ENCODE data around the gene ITGA2. TPM values are rescaled to one million over a fixed set of nuclear protein-coding genes. Genes with fewer than 3 reads are reported as not detected.

The ITGA2 gene
- total and polyA plus RNA-seq, 9 of the 15 experiments (the other 6 are each of a cell fraction or from before 2014, with no cell fraction given): 0.01 to 0.09 (median 0.03) TPM; not detected in 5

DNA sequence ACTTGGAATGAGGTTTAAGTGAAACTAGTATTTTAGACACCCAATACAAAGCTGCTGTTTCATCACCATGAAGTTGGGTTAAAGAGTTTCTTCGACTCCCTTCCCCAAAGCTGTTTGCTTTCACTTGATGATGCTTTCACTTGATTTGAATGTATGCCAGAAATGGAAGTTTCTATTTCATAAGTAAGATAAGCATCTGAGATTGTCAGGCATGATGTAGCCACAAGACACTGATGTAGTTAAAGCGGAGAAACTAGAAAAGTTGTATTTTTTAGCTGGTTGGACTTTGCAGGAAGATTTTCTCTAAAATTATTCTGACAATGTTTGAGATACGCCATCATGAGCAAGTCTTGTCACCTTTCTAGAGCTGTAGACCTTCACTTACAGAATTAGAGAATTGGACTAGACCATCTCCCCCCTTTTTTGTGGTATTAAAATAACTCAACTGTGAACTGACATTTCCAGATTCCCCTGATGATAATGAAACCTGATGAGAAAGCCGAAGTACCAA, 100.4 kb downstream of the ITGA2 start:
- no peaks in the 10 kb centered on the region for H3K27me3 ChIP-seq (ENCODE audit: control insufficient read depth in 2 of 2, insufficient read depth in 2 of 2, low read length in 2 of 2)
- H4K20me1 ChIP-seq (replicated peaks; ENCODE audit: control insufficient read depth, insufficient read depth, low read length): no peaks in the 10 kb centered on the region
- in situ Hi-C loops (cut with MboI) (no loop called here), intact Hi-C loops (cut with micrococcal nuclease) (no loop called here)
- H3K9me3 ChIP-seq (replicated peaks; ENCODE audit: control insufficient read depth, insufficient read depth, low read depth, low read length): no peaks in the 10 kb centered on the region
- ChIA-PET CTCF (ENCODE audit: low intra/inter-chr PET ratio) (no interaction called here), POLR2A (interaction anchor here (2.1 kb wide), 1 partner anchor 8 kb away, joined by 6 read pairs; no protein-coding TSS in a partner anchor)
- ATAC-seq: no peak
- no peaks in the 10 kb centered on the region for H3K79me2 ChIP-seq (ENCODE audit: control insufficient read depth, insufficient read depth, low read length)
- 3% methylated on average over 4 of the region's 4 CpGs for WGBS (ENCODE audit: insufficient coverage, low coverage, missing lambda C conversion rate)
- DNase-seq (ENCODE audit: extremely low read depth in 1 of 4, low spot score in 3 of 4): no peak
- H3K27ac ChIP-seq (ENCODE audit: extremely low read depth, low read depth, low read length): no peak overlapping the region
- H3K36me3 ChIP-seq (ENCODE audit: control insufficient read depth, insufficient read depth, low read length): no peaks in the 10 kb centered on the region
- no peak for TF ChIP-seq ZNF280B (CRISPR knock-in tag; IDR thresholded peaks at IDR 0.05)
- no peak for TF ChIP-seq ZMIZ1 (IDR thresholded peaks at IDR 0.05; ENCODE audit: low read depth in 2 of 2, low read length in 2 of 2)
- TF ChIP-seq TCF3 (CRISPR knock-in tag; IDR thresholded peaks at IDR 0.05): no peak
- TF ChIP-seq ZNF140 (CRISPR knock-in tag; IDR thresholded peaks at IDR 0.05): no peak
- TF ChIP-seq GABPB1 (CRISPR knock-in tag; IDR thresholded peaks at IDR 0.05): no peak
- TF ChIP-seq ZNF212 (CRISPR knock-in tag; IDR thresholded peaks at IDR 0.05): no peak
- no peak for TF ChIP-seq RBM25 (IDR thresholded peaks at IDR 0.05; ENCODE audit: low read depth, low read length, severe bottlenecking)
- no peak for TF ChIP-seq ZNF133 (CRISPR knock-in tag; IDR thresholded peaks at IDR 0.05)
- no peak for TF ChIP-seq ZNF197 (CRISPR knock-in tag; IDR thresholded peaks at IDR 0.05; ENCODE audit: low read depth)
- TF ChIP-seq RREB1 (CRISPR knock-in tag; IDR thresholded peaks at IDR 0.05): no peak
- no peak for FAIRE-seq
- H3K4me3 ChIP-seq: no peak overlapping the region
- no peak overlapping the region for H3K4me2 ChIP-seq (ENCODE audit: insufficient read depth, low read length)
- H2AFZ ChIP-seq (ENCODE audit: low read depth, low read length): no peak overlapping the region
- no peaks in the 10 kb centered on the region for H3K9me1 ChIP-seq (ENCODE audit: control insufficient read depth, insufficient read depth, low read length)
- H3K4me1 ChIP-seq (replicated peaks in 1 of 2; ENCODE audit: control insufficient read depth in 2 of 2, insufficient read depth in 2 of 2, low read length in 2 of 2): no peaks in the 10 kb centered on the region
- no peak overlapping the region for H3K9ac ChIP-seq (ENCODE audit: insufficient read depth in 1 of 2, low read depth in 2 of 2, low read length in 2 of 2)
- no TSS peak for BruUV-seq (replicated peaks)

Data from K562 (cell line).